Memory B cell (primary cell): ENCODE data around the gene C10orf105.

Source experiments
- ATAC-seq: fragments of 150-1000 bp; cut with Tn5 transposase; 2 replicates; pipeline ENCODE4 v1.10.0; 2021; ENCODE audit warnings: low read depth, mild to moderate bottlenecking, moderate library complexity
- DNase-seq, 2 donors: peaks; one replicate each; pipeline ENCODE4 v3.0.0; 2022; ENCODE audit warnings: low spot score in 2 of 2
- H3K27ac Mint-ChIP-seq: one replicate; pipeline ENCODE4 v1.8.0; 2022; ENCODE audit warnings: mild to moderate bottlenecking, moderate library complexity, mixed read lengths
- H3K27me3 Mint-ChIP-seq: one replicate; pipeline ENCODE4 v1.8.0; 2022; ENCODE audit warnings: mixed read lengths
- H3K36me3 Mint-ChIP-seq: one replicate; pipeline ENCODE4 v1.8.0; 2022; ENCODE audit warnings: mild to moderate bottlenecking, mixed read lengths
- H3K4me1 Mint-ChIP-seq: one replicate; pipeline ENCODE4 v1.8.0; 2022; ENCODE audit warnings: mixed read lengths
- H3K4me3 Mint-ChIP-seq: one replicate; pipeline ENCODE4 v1.8.0; 2022; ENCODE audit warnings: mild to moderate bottlenecking, moderate library complexity, mixed read lengths
- H3K9me3 Mint-ChIP-seq: one replicate; pipeline ENCODE4 v1.8.0; 2022; ENCODE audit warnings: mixed read lengths

Gene C10orf105

GRCh38 chr10:71698737-71699136 lies 20.8 kb downstream of the C10orf105 start:
- no peaks in the 10 kb centered on the region for H3K36me3 Mint-ChIP-seq
- H3K9me3 Mint-ChIP-seq = no peaks in the 10 kb centered on the region
- H3K4me3 Mint-ChIP-seq = no peak overlapping the region
- no peak overlapping the region for H3K27ac Mint-ChIP-seq
- no peak for DNase-seq
- peaks cover 1% of the 10 kb centered on the region for H3K27me3 Mint-ChIP-seq
- peaks cover 25% of the 10 kb centered on the region for H3K4me1 Mint-ChIP-seq
- no peak for ATAC-seq

- no peak for ATAC-seq
- no peak for DNase-seq
- H3K4me1 Mint-ChIP-seq = peaks cover 29% of the 10 kb centered on the region
- H3K27me3 Mint-ChIP-seq = peaks cover 1% of the 10 kb centered on the region
- H3K27ac Mint-ChIP-seq = no peak overlapping the region
- no peaks in the 10 kb centered on the region for H3K36me3 Mint-ChIP-seq
- no peaks in the 10 kb centered on the region for H3K9me3 Mint-ChIP-seq
- no peak overlapping the region for H3K4me3 Mint-ChIP-seq
Measured at GRCh38 chr10:71697938-71698709, 21.5 kb downstream of the C10orf105 start.

GRCh38 chr10:71696628-71697326 lies 22.8 kb downstream of the C10orf105 start:
- H3K4me1 Mint-ChIP-seq = peaks cover 29% of the 10 kb centered on the region
- no peaks in the 10 kb centered on the region for H3K27me3 Mint-ChIP-seq
- H3K9me3 Mint-ChIP-seq = no peaks in the 10 kb centered on the region
- ATAC-seq (peak; percentile 25), DNase-seq (peak; percentile 46 to 66)
- no peak overlapping the region for H3K27ac Mint-ChIP-seq
- no peaks in the 10 kb centered on the region for H3K36me3 Mint-ChIP-seq
- H3K4me3 Mint-ChIP-seq = no peak overlapping the region

GRCh38 chr10:71695502-71696476 lies 23.8 kb downstream of the C10orf105 start:
- ATAC-seq (no peak), DNase-seq (no peak)
- Mint-ChIP-seq H3K4me1 (peaks cover 29% of the 10 kb centered on the region), H3K9me3 (no peaks in the 10 kb centered on the region), H3K27me3 (no peaks in the 10 kb centered on the region), H3K27ac (no peak overlapping the region), H3K36me3 (no peaks in the 10 kb centered on the region), H3K4me3 (no peak overlapping the region)

GRCh38 chr10:71694567-71694968 lies 25.0 kb downstream of the C10orf105 start:
- peak; percentile 62 to 79 for DNase-seq
- H3K27ac Mint-ChIP-seq = peak overlapping the region; percentile 14

GRCh38 chr10:71694039-71694501 lies 25.5 kb downstream of the C10orf105 start:
- Mint-ChIP-seq H3K27me3 (no peaks in the 10 kb centered on the region), H3K9me3 (no peaks in the 10 kb centered on the region), H3K27ac (peak overlapping the region; percentile 14), H3K4me3 (peak overlapping the region; percentile 52), H3K4me1 (peaks cover 29% of the 10 kb centered on the region), H3K36me3 (no peaks in the 10 kb centered on the region)
- DNase-seq (no peak), ATAC-seq (no peak)

More at GRCh38 chr10:71694567-71694968, 25.0 kb downstream of the C10orf105 start:
- Mint-ChIP-seq H3K36me3 (no peaks in the 10 kb centered on the region), H3K9me3 (no peaks in the 10 kb centered on the region), H3K27me3 (no peaks in the 10 kb centered on the region), H3K4me3 (no peak overlapping the region), H3K4me1 (peaks cover 29% of the 10 kb centered on the region)
- ATAC-seq = peak; percentile 97

- H3K27me3 Mint-ChIP-seq = no peaks in the 10 kb centered on the region
- no peak for ATAC-seq
- no peaks in the 10 kb centered on the region for H3K36me3 Mint-ChIP-seq
- no peak overlapping the region for H3K4me3 Mint-ChIP-seq
- H3K4me1 Mint-ChIP-seq = peaks cover 27% of the 10 kb centered on the region
- no peak overlapping the region for H3K27ac Mint-ChIP-seq
- no peak for DNase-seq
- H3K9me3 Mint-ChIP-seq = no peaks in the 10 kb centered on the region
Measured at GRCh38 chr10:71693377-71693776, 26.2 kb downstream of the C10orf105 start.

GRCh38 chr10:71692598-71693306 lies 26.8 kb downstream of the C10orf105 start:
- Mint-ChIP-seq H3K4me1 (peaks cover 29% of the 10 kb centered on the region), H3K4me3 (no peak overlapping the region), H3K36me3 (peaks cover 3% of the 10 kb centered on the region), H3K9me3 (peaks cover 5% of the 10 kb centered on the region), H3K27me3 (no peaks in the 10 kb centered on the region), H3K27ac (no peak overlapping the region)
- DNase-seq (no peak), ATAC-seq (no peak)

- H3K4me1 Mint-ChIP-seq = peaks cover 20% of the 10 kb centered on the region
- DNase-seq = no peak
- H3K27me3 Mint-ChIP-seq = no peaks in the 10 kb centered on the region
- H3K9me3 Mint-ChIP-seq = peaks cover 5% of the 10 kb centered on the region
- no peak for ATAC-seq
- H3K4me3 Mint-ChIP-seq = no peak overlapping the region
- no peak overlapping the region for H3K27ac Mint-ChIP-seq
- peaks cover 3% of the 10 kb centered on the region for H3K36me3 Mint-ChIP-seq
Measured at GRCh38 chr10:71691405-71691804, 28.2 kb downstream of the C10orf105 start.

GRCh38 chr10:71690094-71690720 lies 29.4 kb downstream of the C10orf105 start:
- no peaks in the 10 kb centered on the region for H3K27me3 Mint-ChIP-seq
- H3K36me3 Mint-ChIP-seq = peaks cover 3% of the 10 kb centered on the region
- H3K4me1 Mint-ChIP-seq = peaks cover 16% of the 10 kb centered on the region
- ATAC-seq (no peak), DNase-seq (no peak)
- no peak overlapping the region for H3K4me3 Mint-ChIP-seq
- H3K27ac Mint-ChIP-seq = no peak overlapping the region
- peaks cover 5% of the 10 kb centered on the region for H3K9me3 Mint-ChIP-seq

- Mint-ChIP-seq H3K27me3 (no peaks in the 10 kb centered on the region), H3K9me3 (peaks cover 5% of the 10 kb centered on the region), H3K4me3 (no peak overlapping the region), H3K27ac (peak overlapping the region; percentile 95), H3K36me3 (peaks cover 3% of the 10 kb centered on the region), H3K4me1 (peaks cover 11% of the 10 kb centered on the region)
- ATAC-seq (no peak), DNase-seq (no peak)
Measured at GRCh38 chr10:71688256-71688655, 31.3 kb downstream of the C10orf105 start.

- no peak overlapping the region for H3K4me3 Mint-ChIP-seq
- ATAC-seq (no peak), DNase-seq (no peak)
- H3K4me1 Mint-ChIP-seq = peaks cover 11% of the 10 kb centered on the region
- no peaks in the 10 kb centered on the region for H3K27me3 Mint-ChIP-seq
- H3K36me3 Mint-ChIP-seq = peaks cover 3% of the 10 kb centered on the region
- no peak overlapping the region for H3K27ac Mint-ChIP-seq
- peaks cover 5% of the 10 kb centered on the region for H3K9me3 Mint-ChIP-seq
Measured at GRCh38 chr10:71687480-71687879, 32.1 kb downstream of the C10orf105 start.

GRCh38 chr10:71687077-71687476 lies 32.5 kb downstream of the C10orf105 start:
- Mint-ChIP-seq H3K27me3 (no peaks in the 10 kb centered on the region), H3K4me1 (peaks cover 11% of the 10 kb centered on the region), H3K9me3 (peaks cover 5% of the 10 kb centered on the region), H3K36me3 (peaks cover 3% of the 10 kb centered on the region), H3K27ac (no peak overlapping the region), H3K4me3 (no peak overlapping the region)
- DNase-seq (no peak), ATAC-seq (no peak)
